HEK293T (cell line): ENCODE results near the gene SHANK1.
"Not testable (repeated sequence)": the region's sequence is repeated elsewhere in the genome, so short reads cannot be mapped to it uniquely, and the experiment has no call there.

Experiments used
- CTCF ChIA-PET: fragments of 350-600 bp; formaldehyde crosslinking; extraction: SDS; loops from one replicate; lab custom pipeline; 2021; ENCODE audit warnings: antibody characterized with exemption, inconsistent platforms; lab: Yijun Ruan, JAX
- POLR2A ChIA-PET: fragments of 350-600 bp; formaldehyde crosslinking; extraction: SDS; loops from one replicate; lab custom pipeline; 2020; ENCODE audit warnings: antibody characterized with exemption, inconsistent platforms; lab: Yijun Ruan, JAX
- DNase-seq: peaks from one replicate; pipeline ENCODE4 v3.0.0; 2012; ENCODE audit warnings: mixed read lengths; ENCODE audit errors: extremely low spot score
- ARNT ChIP-seq: fragments of 450-650 bp; IDR thresholded peaks from 2 replicates; pipeline ENCODE4 v1.6.1; 2017; ENCODE audit warnings: mild to moderate bottlenecking
- BHLHE40 ChIP-seq: fragments of 450-650 bp; IDR thresholded peaks from 2 replicates; pipeline ENCODE4 v1.6.1; 2016; ENCODE audit warnings: mild to moderate bottlenecking, moderate library complexity, borderline replicate concordance
- CTBP1 ChIP-seq: fragments of 450-650 bp; IDR thresholded peaks from 2 replicates; pipeline ENCODE4 v1.6.1; 2016; ENCODE audit warnings: borderline replicate concordance
- ELF4 ChIP-seq: fragments of 450-650 bp; IDR thresholded peaks from 2 replicates; pipeline ENCODE4 v1.6.1; 2017; ENCODE audit warnings: antibody characterized with exemption
- FOXA1 ChIP-seq: fragments of 450-650 bp; IDR thresholded peaks from 2 replicates; pipeline ENCODE4 v1.6.1; 2016; ENCODE audit warnings: mild to moderate bottlenecking
- FOXK2 ChIP-seq: fragments of 450-650 bp; IDR thresholded peaks from 2 replicates; pipeline ENCODE4 v1.6.1; 2016; ENCODE audit warnings: mild to moderate bottlenecking
- FOXM1 ChIP-seq: fragments of 450-650 bp; IDR thresholded peaks from 2 replicates; pipeline ENCODE4 v1.6.1; 2017; ENCODE audit warnings: mild to moderate bottlenecking, borderline replicate concordance
- HDGF ChIP-seq: fragments of 450-650 bp; IDR thresholded peaks from 2 replicates; pipeline ENCODE4 v1.6.1; 2017; ENCODE audit warnings: antibody characterized with exemption, borderline replicate concordance
- L3MBTL2 ChIP-seq: fragments of 450-650 bp; conservative IDR thresholded peaks from 2 replicates; pipeline ENCODE4 v1.6.1; 2016; ENCODE audit warnings: mild to moderate bottlenecking
- LEF1 ChIP-seq: fragments of 450-650 bp; IDR thresholded peaks from 2 replicates; pipeline ENCODE4 v1.6.1; 2017; ENCODE audit warnings: mild to moderate bottlenecking, borderline replicate concordance
- NFRKB ChIP-seq: fragments of 450-650 bp; IDR thresholded peaks from 2 replicates; pipeline ENCODE4 v1.6.1; 2016; ENCODE audit warnings: mild to moderate bottlenecking, moderate library complexity
- PKNOX1 ChIP-seq: fragments of 450-650 bp; IDR thresholded peaks from 2 replicates; pipeline ENCODE4 v1.6.1; 2016
- SP1 ChIP-seq: fragments of 450-650 bp; IDR thresholded peaks from 2 replicates; pipeline ENCODE4 v1.6.1; 2017
- SUZ12 ChIP-seq: fragments of 450-650 bp; IDR thresholded peaks from 2 replicates; pipeline ENCODE4 v1.6.1; 2016; ENCODE audit warnings: mild to moderate bottlenecking
- TARDBP ChIP-seq: fragments of 450-650 bp; IDR thresholded peaks from 2 replicates; pipeline ENCODE4 v1.6.1; 2016
- ZNF384 ChIP-seq: fragments of 450-650 bp; IDR thresholded peaks from 2 replicates; pipeline ENCODE4 v1.6.1; 2016

SHANK1 gene

GRCh38 chr19:50628146-50628545 is 91.5 kb downstream of the SHANK1 start:
- TF ChIP-seq PKNOX1 (no peak), ELF4 (no peak), CTBP1 (no peak), ARNT (no peak), FOXM1 (no peak), NFRKB (no peak), LEF1 (no peak), SP1 (no peak), FOXK2 (no peak), FOXA1 (no peak), TARDBP (no peak), ZNF384 (no peak), BHLHE40 (no peak), HDGF (no peak)
- ChIA-PET CTCF (no interaction called here), POLR2A (no interaction called here)
- DNase-seq = no peak

GRCh38 chr19:50626795-50627194 is 92.8 kb downstream of the SHANK1 start:
- DNase-seq = no peak
- no peak for TF ChIP-seq PKNOX1
- no peak for TF ChIP-seq FOXK2
- no peak for TF ChIP-seq FOXA1
- TF ChIP-seq SP1 = no peak
- no peak for TF ChIP-seq FOXM1
- no peak for TF ChIP-seq BHLHE40
- TF ChIP-seq L3MBTL2 = no peak
- no peak for TF ChIP-seq HDGF
- TF ChIP-seq LEF1 = no peak
- no peak for TF ChIP-seq TARDBP
- no peak for TF ChIP-seq SUZ12
- TF ChIP-seq NFRKB = no peak
- TF ChIP-seq ZNF384 = no peak
- TF ChIP-seq ARNT = no peak
- POLR2A ChIA-PET = no interaction called here
- CTCF ChIA-PET = interaction anchor here (0.6 to 0.7 kb wide), 2 partner anchors 43 to 165 kb away, joined by 6 read pairs; no protein-coding TSS in a partner anchor

GRCh38 chr19:50626011-50626410 is 93.6 kb downstream of the SHANK1 start:
- ChIA-PET CTCF (no interaction called here), POLR2A (no interaction called here)
- no peak for DNase-seq
- no peak for TF ChIP-seq ZNF384
- no peak for TF ChIP-seq LEF1
- no peak for TF ChIP-seq SUZ12
- TF ChIP-seq FOXM1 = no peak
- TF ChIP-seq FOXA1 = no peak
- TF ChIP-seq PKNOX1 = no peak
- no peak for TF ChIP-seq SP1
- TF ChIP-seq CTBP1 = no peak
- no peak for TF ChIP-seq ARNT
- TF ChIP-seq L3MBTL2 = no peak
- no peak for TF ChIP-seq HDGF
- no peak for TF ChIP-seq TARDBP
- TF ChIP-seq BHLHE40 = no peak

GRCh38 chr19:50624949-50625600 is 94.5 kb downstream of the SHANK1 start:
- no peak for TF ChIP-seq NFRKB
- no peak for TF ChIP-seq L3MBTL2
- no peak for TF ChIP-seq TARDBP
- TF ChIP-seq SUZ12 = no peak
- no peak for TF ChIP-seq SP1
- no peak for TF ChIP-seq FOXK2
- no peak for TF ChIP-seq CTBP1
- TF ChIP-seq FOXA1 = no peak
- no peak for TF ChIP-seq PKNOX1
- TF ChIP-seq LEF1 = no peak
- TF ChIP-seq ZNF384 = no peak
- TF ChIP-seq ARNT = no peak
- no peak for TF ChIP-seq BHLHE40
- no peak for TF ChIP-seq FOXM1
- TF ChIP-seq ELF4 = no peak
- TF ChIP-seq HDGF = no peak
- ChIA-PET POLR2A (no interaction called here), CTCF (no interaction called here)
- DNase-seq = no peak

GRCh38 chr19:50620394-50620906 is 99.2 kb downstream of the SHANK1 start:
- POLR2A ChIA-PET, CTCF ChIA-PET, DNase-seq: not testable (repeated sequence)

- DNase-seq, POLR2A ChIA-PET, CTCF ChIA-PET: not testable (repeated sequence)
Measured at GRCh38 chr19:50619184-50619583, 100.4 kb downstream of the SHANK1 start.

GRCh38 chr19:50618379-50618778 is 101.2 kb downstream of the SHANK1 start:
- CTCF ChIA-PET, DNase-seq, POLR2A ChIA-PET: not testable (repeated sequence)

GRCh38 chr19:50612504-50613404 is 106.8 kb downstream of the SHANK1 start:
- CTCF ChIA-PET = interaction anchor here (0.6 kb wide), 1 partner anchor 149 kb away, joined by 4 read pairs; no protein-coding TSS in a partner anchor

More at GRCh38 chr19:50612504-50613404, 106.8 kb downstream of the SHANK1 start:
- POLR2A ChIA-PET, DNase-seq: not testable (repeated sequence)
